Measurements from ENCODE around the gene DLL4.

The DLL4 gene

DNA sequence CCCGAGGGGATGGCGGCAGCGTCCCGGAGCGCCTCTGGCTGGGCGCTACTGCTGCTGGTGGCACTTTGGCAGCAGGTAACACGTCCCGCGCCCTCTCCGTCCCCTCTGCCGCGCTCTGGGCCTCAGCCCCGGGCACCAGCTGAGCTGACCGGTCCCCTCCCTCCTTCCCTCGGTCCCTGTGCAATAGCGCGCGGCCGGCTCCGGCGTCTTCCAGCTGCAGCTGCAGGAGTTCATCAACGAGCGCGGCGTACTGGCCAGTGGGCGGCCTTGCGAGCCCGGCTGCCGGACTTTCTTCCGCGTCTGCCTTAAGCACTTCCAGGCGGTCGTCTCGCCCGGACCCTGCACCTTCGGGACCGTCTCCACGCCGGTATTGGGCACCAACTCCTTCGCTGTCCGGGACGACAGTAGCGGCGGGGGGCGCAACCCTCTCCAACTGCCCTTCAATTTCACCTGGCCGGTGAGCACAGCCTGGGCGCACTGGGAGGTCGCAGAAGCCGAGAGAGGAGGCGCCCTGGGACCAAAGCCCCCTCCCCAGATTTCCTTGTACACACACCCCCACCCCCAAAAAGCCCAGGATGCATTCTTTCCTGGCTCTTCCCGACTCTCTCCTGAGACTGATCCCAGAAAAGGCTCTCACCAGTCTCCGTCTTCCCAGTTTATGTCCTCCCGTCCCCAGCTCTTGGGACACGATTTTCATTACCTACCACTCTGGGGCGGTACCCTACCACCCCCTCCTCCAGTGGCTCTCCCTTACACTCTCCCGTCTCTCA lies 705 bp downstream of the DLL4 start:
- no peak for TF ChIP-seq CTCF (conservative IDR thresholded peaks at IDR 0.05; ENCODE audit: low read depth)
- no peak for DNase-seq (ENCODE audit: low spot score)
- CTCF ChIA-PET, result interaction anchor here (0.5 to 2.6 kb wide), 22 partner anchors 11 to 651 kb away, joined by 3 to 26 read pairs (median 4); no protein-coding TSS in a partner anchor
- no peak overlapping the region for H3K27ac ChIP-seq
- POLR2A ChIA-PET (ENCODE audit: low non-redundant PET), result no interaction called here

DNA sequence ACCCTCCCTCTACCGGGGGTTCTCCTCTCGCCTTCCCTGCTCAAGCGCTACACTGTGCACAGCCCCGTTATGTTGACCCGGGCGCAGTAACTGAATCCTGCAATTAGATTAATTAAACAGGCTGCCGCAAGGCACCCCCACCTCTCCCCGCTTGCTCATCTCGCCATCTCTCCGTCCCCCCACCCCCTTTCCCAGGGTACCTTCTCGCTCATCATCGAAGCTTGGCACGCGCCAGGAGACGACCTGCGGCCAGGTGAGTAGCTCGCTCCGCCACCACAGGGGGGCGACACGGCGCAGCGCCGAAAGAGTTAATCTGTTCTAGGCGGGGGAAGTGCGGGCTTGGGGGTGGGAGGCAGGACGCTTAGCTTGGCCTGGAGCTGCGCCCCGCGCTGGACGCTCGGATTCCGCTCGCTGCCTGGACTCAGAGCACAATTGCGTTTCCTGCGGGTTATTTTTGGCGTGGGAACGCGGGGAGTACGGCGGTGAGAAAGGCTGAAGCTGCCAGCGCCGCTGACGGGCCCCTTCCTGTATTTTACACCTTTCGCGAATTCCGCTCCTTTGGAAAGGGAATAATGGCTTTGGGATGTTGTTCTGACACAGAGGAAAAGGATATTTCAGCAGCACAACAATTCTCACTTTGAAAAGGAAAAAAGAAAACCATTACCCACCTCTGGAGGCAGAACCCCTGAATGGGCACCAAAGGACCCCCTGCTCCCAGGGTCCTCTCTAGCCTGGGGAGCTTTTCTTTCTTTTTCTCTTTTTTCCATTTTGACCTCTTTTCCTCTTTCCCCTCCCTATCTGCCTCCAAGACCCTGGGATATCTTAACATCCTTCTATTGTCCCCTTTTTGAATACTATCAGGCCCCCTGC lies 1.5 kb downstream of the DLL4 start:
- peak; percentile 86 for TF ChIP-seq CTCF (conservative IDR thresholded peaks at IDR 0.05; ENCODE audit: low read depth)
- POLR2A ChIA-PET (ENCODE audit: low non-redundant PET), result interaction anchor here (1.1 kb wide), 1 partner anchor 11 kb away, joined by 3 read pairs; no protein-coding TSS in a partner anchor
- CTCF ChIA-PET, result interaction anchor here (0.5 to 2.6 kb wide), 28 partner anchors 11 to 475 kb away, joined by 3 to 26 read pairs (median 4); no protein-coding TSS in a partner anchor
- DNase-seq (ENCODE audit: low spot score), result peak; percentile 59
- no peak overlapping the region for H3K27ac ChIP-seq

DNA sequence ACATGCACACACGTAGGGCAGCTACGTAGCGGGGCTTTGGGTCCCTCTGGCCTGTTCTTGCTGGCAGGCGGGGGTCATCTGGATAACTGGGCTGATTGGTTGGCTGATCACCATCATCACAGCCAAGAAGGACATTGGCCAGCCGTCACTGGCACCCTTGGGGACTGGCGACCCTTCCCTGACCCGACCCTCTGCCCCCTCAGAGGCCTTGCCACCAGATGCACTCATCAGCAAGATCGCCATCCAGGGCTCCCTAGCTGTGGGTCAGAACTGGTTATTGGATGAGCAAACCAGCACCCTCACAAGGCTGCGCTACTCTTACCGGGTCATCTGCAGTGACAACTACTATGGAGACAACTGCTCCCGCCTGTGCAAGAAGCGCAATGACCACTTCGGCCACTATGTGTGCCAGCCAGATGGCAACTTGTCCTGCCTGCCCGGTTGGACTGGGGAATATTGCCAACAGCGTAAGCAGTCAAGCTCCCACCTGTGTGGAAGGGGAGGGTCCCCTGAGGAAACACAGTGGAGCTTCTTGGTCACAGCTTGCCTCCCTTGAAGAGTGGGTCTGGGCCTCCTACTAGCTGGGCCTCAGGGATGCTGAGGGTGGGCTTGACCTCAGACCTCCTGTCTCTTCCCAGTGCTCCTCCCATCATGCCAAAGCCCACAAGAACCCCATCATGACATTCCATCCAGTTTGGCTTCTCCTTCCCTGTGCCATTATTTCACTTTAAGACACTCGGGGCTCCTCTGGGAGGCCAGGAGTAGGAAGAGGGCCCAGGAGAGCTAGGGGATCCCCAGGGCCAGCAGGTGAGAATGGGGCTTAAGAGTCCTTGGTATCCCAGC lies 2.4 kb downstream of the DLL4 start:
- POLR2A ChIA-PET (ENCODE audit: low non-redundant PET), result interaction anchor here (1.1 kb wide), 1 partner anchor 10 kb away, joined by 3 read pairs; no protein-coding TSS in a partner anchor

GRCh38 chr15:40932156-40932555 lies 3.0 kb downstream of the DLL4 start:
- no peak for TF ChIP-seq CTCF (conservative IDR thresholded peaks at IDR 0.05; ENCODE audit: low read depth)
- no peak for DNase-seq (ENCODE audit: low spot score)
- ChIA-PET CTCF (interaction anchor here (0.9 to 1.8 kb wide), 4 partner anchors 9 to 74 kb away, joined by 3 to 8 read pairs (median 4); no protein-coding TSS in a partner anchor), POLR2A (ENCODE audit: low non-redundant PET) (no interaction called here)
- H3K27ac ChIP-seq, result no peak overlapping the region

More for the DNA sequence above, 2.4 kb downstream of the DLL4 start:
- no peak for TF ChIP-seq CTCF (conservative IDR thresholded peaks at IDR 0.05; ENCODE audit: low read depth)
- CTCF ChIA-PET, result interaction anchor here (0.7 to 2.6 kb wide), 15 partner anchors 10 to 254 kb away, joined by 3 to 26 read pairs (median 5); no protein-coding TSS in a partner anchor
- no peak for DNase-seq (ENCODE audit: low spot score)
- no peak overlapping the region for H3K27ac ChIP-seq

- ChIA-PET CTCF (interaction anchor here (0.6 to 1.2 kb wide), 2 partner anchors 9 to 20 kb away, joined by 5 to 6 read pairs; no protein-coding TSS in a partner anchor), POLR2A (ENCODE audit: low non-redundant PET) (no interaction called here)
- no peak for TF ChIP-seq CTCF (conservative IDR thresholded peaks at IDR 0.05; ENCODE audit: low read depth)
- DNase-seq (ENCODE audit: low spot score), result no peak
- H3K27ac ChIP-seq, result no peak overlapping the region
Measured at GRCh38 chr15:40932649-40933516, 3.7 kb downstream of the DLL4 start.
